ENCODE results near the gene HERC2.
"Not testable (repeated sequence)": the region's sequence is repeated elsewhere in the genome, so short reads cannot be mapped to it uniquely, and the experiment has no call there.

HERC2 gene

GRCh38 chr15:28169366-28169765, 152.6 kb downstream of the HERC2 start:
- DNase-seq: no peak

- DNase-seq: not testable (repeated sequence)
Observed at GRCh38 chr15:28168405-28169121, 153.4 kb downstream of the HERC2 start.

GRCh38 chr15:28167042-28167441, 154.9 kb downstream of the HERC2 start:
- DNase-seq: no peak

GRCh38 chr15:28165791-28166190, 156.2 kb downstream of the HERC2 start:
- no peak for DNase-seq

GRCh38 chr15:28164876-28165275, 157.1 kb downstream of the HERC2 start:
- DNase-seq: no peak

- DNase-seq: no peak
Observed at GRCh38 chr15:28154283-28154682, 167.7 kb downstream of the HERC2 start.

GRCh38 chr15:28153492-28154119, 168.4 kb downstream of the HERC2 start:
- DNase-seq: no peak

GRCh38 chr15:28152538-28152923, 169.4 kb downstream of the HERC2 start:
- DNase-seq: not testable (repeated sequence)

- not testable (repeated sequence) for DNase-seq
Observed at GRCh38 chr15:28151864-28152537, 170.0 kb downstream of the HERC2 start.

GRCh38 chr15:28147801-28148200, 174.2 kb downstream of the HERC2 start:
- no peak for DNase-seq

- DNase-seq: not testable (repeated sequence)
Observed at GRCh38 chr15:28145419-28145818, 176.6 kb downstream of the HERC2 start.

- DNase-seq: no peak
Observed at GRCh38 chr15:28140062-28140461, 181.9 kb downstream of the HERC2 start.

- DNase-seq: not testable (repeated sequence)
Observed at GRCh38 chr15:28137408-28138039, 184.5 kb downstream of the HERC2 start.

GRCh38 chr15:28136236-28136904, 185.6 kb downstream of the HERC2 start:
- DNase-seq: not testable (repeated sequence)

GRCh38 chr15:28133281-28133680, 188.7 kb downstream of the HERC2 start:
- DNase-seq: no peak

GRCh38 chr15:28132524-28133275, 189.3 kb downstream of the HERC2 start:
- no peak for DNase-seq

GRCh38 chr15:28131946-28132345, 190.0 kb downstream of the HERC2 start:
- DNase-seq: no peak

GRCh38 chr15:28131400-28131799, 190.6 kb downstream of the HERC2 start:
- DNase-seq: no peak

- DNase-seq: no peak
Observed at GRCh38 chr15:28130651-28131050, 191.3 kb downstream of the HERC2 start.

GRCh38 chr15:28129231-28129848, 192.6 kb downstream of the HERC2 start:
- DNase-seq: no peak

- DNase-seq: no peak
Observed at GRCh38 chr15:28128031-28128430, 193.9 kb downstream of the HERC2 start.

- no peak for DNase-seq
Observed at GRCh38 chr15:28127036-28127435, 194.9 kb downstream of the HERC2 start.

Measured in activated gamma-delta T cell (primary cell).